ENCODE results near the gene MVK. TPM values are rescaled to one million over a fixed set of nuclear protein-coding genes. Genes with fewer than 3 reads are reported as not detected.
A peak's percentile ranks its signal among the peaks of the same experiment; 100 is the strongest.

MVK gene
- 6.7 and 9.6 TPM in 2 replicates for total RNA-seq

DNA sequence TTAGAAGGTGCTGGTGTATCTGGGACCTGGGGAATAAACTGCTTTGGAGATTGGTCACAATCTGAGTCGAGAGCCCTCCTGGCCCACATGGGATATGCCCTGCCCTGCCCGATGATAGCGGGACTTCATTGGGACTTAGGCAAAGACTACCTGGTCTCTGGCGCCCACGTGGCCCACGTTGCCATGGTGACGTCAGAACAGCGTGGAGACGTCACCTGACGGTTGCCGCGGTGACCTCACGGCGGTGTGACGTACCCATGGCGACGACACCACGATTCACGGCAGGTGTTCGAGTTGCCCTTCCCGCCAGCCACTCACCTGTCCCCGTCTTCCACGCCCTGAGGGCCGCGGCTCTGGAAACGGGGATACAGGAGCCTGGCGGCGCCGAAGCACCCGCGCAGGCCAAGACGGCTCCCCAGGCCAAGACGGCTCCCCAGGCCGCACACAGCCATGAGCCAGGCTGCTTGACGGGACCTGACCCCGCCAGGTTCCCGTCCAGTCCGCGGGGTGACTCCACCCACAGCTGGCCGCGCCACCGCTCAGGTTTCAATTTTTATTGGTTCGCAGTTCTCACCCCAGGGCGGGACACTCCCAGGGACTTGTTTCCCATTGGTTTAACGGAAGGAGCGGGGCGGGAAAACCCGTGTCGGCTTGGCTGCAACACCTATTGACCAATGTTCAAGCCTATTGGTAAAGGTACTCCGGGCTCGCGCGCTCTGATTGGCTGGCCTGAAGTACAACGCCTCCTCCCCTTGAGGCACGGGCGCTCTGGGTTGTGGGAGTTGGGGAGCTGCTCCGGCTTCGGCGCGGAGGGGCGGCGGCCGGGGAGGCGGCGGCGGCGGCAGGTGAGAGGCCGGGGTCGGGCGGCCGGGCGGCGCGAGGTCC is at the start of gene MVK, which contains the start of gene MMAB:
Gene MVK, plus strand, starts transcription at position 766 of the 885 bp plus-strand sequence. CDS start 1,029 bp downstream, outside the sequence.
Gene MMAB, minus strand, starts transcription at position 476 of the 885 bp plus-strand sequence. Its CDS starts 24 bp downstream, at position 452.
- DNase-seq (ENCODE audit: low read depth in 2 of 2) = peak; percentile 99 to 100

DNA sequence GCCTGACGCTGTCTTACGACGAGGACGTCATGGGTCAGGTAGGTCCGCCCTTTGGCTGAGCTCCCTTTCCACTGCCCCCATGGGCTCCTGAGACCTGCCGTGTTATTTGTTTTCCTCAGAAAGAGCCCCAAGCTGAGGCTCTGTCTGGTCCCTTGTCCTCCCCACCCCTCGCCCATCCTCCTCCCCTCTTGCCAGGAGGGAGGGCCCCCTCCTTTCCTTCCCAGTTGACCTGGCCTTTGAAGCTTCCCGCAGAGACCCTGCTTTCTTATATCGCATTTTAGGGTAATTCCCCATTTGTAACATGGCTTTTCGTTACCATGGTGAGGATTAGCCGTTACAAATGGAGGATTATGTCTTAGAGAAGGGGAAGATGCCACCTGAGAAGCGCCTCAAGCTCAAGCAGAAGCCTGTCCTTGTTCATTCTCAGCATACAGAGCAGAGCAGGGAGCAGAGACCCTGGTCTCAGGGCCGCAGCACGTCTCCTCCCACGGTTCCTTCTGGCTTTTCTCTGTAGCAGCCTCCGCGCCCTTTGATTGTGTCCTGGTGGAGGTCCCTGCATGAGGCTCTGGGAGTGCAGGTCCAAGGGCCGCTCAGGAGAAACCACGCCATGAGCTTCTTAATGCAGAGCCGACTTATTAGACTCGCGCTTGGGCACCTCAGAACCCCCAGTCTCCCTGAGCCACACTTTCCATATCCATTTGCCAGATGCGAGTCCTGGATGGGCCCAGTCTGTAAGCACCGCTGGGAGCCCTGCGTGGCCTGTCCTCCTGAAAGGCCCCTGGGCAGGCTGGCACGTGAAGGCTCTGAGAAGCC is 48.9 kb upstream of the MVK start:
- no peak for DNase-seq (ENCODE audit: low read depth in 2 of 2)

DNA sequence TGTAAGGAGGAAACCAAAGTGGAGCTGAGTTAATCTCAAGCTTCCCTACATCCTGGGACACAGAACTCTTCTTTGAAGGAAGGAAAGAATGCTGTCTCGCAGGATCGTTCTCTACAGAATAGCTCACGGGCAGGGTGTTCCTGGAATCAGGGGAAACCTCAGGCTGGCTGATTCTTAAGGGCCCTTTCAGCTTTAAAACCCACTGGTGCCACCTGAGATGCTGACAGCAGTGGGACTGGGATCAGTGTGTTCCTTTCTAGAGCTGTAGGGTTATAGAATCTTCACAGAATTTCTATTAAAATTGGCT is 48.4 kb upstream of the MVK start:
- no peak for DNase-seq (ENCODE audit: low read depth in 2 of 2)

DNA sequence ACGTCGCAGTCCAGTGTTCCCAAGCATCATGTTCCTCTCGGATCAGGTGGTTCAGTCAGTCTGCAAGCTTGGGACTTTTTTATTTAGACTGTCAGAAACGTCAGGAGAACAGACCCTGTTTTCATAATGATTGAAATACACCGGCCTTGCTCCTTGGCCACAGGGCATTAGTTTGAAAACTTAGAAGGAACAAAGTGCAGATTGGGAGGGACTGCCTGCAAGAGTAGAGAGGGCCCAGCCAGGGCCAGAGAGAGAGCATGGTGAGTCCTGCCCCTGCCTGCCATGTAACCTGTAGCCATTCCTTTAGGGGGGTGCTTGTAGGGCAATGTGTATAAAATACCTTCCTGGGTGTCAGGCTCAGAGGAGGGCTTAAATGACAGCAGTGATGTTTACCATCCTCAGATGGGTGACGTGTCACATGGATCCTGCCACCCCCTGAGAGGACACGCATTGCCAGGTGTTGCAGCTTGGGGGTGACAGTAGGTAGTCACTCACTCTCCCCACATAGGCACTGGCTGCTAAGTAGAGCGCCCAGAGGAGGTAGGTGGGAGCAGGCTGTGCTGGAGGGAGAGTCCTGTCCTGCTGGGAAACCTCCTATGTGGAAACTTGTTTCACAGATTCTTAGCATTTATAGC is 46.0 kb upstream of the MVK start:
- no peak for DNase-seq (ENCODE audit: low read depth in 2 of 2)

DNA sequence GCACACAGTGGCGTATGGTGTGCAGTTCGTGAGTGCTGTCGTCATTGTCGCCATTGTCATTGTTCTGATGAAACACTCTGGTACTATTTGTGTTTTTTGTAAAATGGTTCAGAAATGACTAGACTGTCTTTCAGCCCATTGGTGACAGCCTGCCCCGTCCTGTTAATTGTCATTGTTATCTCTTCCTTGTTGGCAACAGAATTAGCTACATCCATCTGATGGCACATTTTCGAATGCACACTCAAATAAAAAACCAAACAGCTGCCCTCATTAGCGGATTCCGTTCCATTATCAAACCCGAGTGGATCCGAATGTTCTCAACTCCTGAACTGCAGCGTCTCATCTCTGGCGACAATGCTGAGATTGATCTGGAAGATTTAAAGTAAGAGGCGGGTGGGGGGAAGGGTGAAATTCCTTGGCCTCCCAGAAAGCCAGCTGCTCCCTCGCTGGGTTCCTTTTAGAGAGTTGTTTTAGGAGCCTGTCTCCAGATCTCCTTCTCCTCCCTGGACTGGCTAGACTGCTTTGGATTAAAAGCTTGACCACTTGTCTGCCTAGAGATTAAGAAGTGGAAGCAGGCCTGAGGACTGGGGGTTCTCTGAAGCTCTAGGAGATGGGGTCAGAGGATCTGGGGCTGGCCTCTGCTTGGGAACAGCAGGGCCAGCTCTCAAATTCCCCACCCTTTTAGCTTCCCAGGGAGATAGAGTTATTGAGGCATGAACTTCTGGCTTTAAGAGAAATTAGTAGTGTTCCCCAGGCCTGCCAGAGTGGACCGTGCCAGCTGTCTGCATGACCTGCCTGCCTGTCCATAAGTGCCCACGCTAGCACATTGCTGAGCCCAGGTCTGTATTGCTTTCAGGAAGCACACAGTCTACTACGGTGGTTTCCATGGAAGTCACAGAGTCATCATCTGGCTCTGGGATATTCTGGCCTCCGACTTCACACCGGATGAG is 43.6 kb upstream of the MVK start:
- DNase-seq (ENCODE audit: low read depth in 2 of 2) = no peak

DNA sequence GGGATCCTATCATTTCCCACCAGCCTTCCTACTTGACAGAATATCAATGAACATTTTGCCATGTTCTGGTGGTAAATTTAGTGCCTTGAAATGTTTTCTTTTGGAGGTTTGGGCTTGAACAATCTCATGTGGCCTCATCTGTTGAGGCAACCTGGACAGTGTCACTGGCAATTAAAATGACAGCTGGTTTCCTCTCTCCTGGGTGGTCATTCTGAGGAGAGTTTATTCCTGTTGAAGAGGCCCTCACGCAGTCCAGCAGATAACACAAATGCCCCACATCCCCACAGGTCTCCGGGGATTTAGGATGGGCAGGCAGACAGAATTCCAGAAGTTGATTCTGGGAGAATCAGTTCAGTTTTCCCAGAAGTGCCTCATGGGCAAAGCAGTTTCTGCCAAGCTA is 42.2 kb upstream of the MVK start:
- DNase-seq (ENCODE audit: low read depth in 2 of 2) = no peak

DNA sequence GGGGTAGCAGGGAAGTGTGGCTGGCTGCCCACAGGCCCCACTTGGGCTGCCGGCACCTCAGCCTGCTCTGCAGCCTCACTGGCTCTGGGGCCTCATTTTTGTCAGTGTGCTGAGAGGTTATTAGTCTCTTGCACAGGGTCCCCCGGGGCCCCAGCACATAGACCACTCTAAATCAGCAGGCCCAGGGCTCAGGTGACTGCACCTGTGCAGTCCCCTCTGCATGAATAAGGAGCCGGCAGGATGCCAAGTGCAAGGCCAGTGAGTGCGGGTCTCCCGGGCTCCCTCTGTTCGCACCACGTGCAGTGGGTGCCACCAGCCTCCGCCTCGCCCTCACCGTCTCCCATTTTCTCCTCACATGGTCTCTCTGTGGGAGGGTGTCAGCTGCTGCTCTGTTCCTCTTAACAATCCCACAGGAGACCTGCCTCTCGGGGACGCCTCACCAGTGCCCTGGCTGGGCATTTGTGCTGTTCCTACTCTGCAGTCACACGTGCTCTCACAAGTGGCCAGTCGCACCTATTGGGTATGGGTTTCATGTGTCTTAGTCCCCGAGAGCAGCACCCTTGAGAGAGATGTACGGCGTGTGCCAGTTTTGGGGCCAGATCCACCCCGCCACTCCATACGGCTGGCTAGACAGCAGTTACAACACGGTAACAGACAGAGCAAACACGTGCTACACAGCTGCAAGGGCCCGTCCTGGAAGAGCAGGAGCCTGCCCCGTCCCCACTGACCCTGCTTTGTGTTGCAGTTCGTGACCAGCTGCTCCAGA is 40.7 kb upstream of the MVK start:
- DNase-seq (ENCODE audit: low read depth in 2 of 2) = no peak

DNA sequence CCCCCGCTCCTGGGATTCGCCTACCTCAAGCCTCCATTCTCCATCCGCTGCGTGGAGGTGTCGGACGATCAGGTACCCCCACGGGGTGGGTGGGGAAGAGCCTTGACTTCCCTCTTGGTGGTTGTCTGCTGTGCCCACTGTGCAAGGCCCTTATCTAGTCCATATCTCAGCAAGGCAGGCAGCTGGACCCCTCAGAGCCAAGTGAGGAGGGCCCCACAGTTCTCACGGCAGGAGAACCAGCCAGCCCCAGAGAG is 40.2 kb upstream of the MVK start:
- no peak for DNase-seq (ENCODE audit: low read depth in 2 of 2)

DNA sequence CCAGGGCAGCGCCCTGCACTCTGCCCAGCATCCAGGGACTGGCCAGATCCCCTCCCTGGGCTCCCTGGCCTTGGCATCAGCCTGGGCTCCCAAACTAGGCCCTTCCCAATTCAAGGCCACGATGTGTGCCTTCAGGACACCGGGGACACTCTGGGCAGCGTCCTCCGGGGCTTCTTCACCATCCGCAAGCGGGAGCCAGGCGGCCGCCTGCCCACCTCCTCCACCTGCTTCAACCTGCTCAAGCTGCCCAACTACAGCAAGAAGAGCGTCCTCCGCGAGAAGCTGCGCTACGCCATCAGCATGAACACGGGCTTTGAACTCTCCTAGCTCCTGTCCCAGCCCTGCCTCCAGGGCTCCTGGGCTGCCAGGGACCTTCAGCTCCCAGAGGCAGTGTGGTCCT is 39.1 kb upstream of the MVK start:
- DNase-seq (ENCODE audit: low read depth in 2 of 2) = no peak

DNA sequence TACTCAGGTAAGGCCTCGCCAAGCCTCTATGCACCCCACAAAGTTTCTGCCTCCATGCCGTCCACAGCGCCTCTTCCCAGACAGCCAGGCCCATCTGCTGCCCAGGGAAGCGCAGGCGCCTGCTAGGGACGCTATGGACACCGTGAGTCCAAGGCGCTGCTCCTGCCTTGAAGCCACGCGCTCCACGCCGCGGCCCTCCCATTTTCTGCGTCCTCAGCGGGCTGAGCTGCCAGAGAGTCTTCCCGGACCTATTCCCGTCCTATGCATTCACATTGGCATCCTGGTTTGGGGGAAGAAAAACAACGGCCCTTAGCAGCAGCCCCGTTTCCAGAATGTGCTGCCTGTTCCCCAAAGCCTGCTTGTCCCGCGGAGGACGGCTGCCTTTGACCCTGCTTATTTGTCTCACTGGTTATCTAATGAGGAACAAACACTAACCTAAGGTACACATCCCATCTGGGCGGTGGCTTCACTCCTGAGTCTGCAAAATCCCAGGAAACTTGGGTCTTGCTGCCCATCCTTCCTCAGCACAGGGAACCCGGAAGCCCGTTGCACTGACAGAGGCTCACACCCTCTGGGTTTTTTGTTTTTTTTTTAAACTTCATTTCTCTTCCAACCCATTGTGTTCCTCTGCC is 38.2 kb upstream of the MVK start:
- no peak for DNase-seq (ENCODE audit: low read depth in 2 of 2)

DNA sequence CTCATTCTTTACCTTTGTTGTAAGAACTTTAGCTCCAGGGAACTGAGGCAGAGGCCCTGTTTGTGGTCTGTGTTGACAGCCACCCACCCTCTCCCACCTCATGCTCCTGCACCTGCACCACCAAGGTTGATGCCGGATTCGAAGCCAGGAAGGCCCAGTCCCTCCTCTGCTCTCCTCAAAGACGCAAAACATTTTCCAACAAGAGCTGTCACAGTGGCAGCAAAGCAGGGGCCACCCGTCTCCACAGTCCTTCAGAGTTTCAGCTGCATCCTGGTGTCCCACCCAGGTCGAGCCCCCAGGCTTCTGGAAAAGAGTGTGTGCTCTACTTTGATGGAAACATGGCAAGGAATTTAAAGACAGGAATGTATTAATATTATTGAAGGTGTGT is 37.7 kb upstream of the MVK start:
- no peak for DNase-seq (ENCODE audit: low read depth in 2 of 2)

DNA sequence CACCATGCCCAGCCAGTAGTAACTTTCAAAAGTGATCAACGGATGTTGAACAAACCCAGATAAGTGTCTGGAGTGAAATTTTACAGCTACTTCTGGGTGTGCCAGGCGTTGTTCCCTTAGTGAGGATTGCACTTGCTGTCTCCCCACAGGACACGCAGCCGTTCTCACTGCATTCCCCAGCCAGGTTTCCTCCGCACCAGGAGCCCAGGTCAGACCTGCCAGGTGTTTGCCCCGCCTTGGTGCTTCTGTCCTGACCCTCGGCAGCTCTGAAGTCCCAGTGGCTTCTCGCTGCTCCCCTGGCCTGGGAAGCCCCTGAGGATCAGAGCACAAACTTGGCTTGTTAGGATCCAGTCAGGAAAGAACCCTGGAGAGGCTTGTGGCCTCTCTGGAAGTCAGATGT is 36.5 kb upstream of the MVK start:
- no peak for DNase-seq (ENCODE audit: low read depth in 2 of 2)

DNA sequence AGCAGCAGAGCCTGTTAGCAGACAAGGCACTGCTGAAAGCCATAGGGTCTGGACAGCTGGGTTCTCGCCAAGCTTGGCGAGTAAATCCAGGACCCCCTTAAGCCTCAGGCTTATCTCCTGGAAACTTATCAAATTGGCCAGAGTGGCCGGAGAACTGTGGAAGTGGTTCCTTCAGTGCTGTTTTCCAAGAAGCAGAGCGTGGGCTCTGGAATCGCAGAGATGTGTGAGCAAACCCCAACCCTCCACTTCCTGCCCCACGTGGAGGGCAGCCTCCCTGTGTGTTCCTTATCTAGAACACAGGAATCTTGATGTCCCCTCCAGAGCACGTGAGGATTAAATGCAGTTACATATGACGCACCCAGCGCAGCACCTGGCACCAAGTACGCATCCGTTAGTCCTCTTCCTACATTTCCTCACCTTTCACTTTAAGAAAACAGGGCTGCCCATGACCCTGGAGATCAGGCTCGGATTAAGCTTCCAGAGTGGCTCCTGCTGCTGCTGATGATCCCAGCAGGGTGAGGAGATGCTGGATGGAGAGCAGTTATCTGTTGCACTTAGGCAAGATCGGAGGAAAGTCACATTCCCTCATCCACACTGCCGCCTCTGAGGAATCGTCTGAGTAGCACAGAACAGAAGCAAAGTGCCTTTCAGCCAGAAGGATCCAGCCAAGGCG is 35.3 kb upstream of the MVK start:
- DNase-seq (ENCODE audit: low read depth in 2 of 2) = no peak

DNA sequence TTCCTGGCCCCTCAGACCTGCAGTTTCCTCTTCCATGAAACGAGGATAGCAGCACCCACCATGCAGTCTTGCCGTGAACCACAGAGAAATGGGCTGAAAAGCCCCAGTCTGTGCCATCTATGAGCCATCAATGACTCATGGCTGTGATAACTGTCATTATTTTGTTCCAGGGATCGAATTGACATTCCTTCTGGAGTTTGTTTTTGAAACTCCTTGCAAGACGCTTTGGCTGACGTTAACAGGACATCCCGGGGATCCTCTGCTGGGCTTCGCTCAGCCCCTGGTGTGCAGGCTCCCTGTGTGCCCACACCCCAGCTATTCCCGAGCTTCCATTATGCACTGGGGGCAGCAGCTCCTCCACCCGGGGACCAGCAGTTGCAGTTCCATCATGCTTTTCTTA is 34.1 kb upstream of the MVK start:
- DNase-seq (ENCODE audit: low read depth in 2 of 2) = peak in 1 of 2 donors; percentile 43

DNA sequence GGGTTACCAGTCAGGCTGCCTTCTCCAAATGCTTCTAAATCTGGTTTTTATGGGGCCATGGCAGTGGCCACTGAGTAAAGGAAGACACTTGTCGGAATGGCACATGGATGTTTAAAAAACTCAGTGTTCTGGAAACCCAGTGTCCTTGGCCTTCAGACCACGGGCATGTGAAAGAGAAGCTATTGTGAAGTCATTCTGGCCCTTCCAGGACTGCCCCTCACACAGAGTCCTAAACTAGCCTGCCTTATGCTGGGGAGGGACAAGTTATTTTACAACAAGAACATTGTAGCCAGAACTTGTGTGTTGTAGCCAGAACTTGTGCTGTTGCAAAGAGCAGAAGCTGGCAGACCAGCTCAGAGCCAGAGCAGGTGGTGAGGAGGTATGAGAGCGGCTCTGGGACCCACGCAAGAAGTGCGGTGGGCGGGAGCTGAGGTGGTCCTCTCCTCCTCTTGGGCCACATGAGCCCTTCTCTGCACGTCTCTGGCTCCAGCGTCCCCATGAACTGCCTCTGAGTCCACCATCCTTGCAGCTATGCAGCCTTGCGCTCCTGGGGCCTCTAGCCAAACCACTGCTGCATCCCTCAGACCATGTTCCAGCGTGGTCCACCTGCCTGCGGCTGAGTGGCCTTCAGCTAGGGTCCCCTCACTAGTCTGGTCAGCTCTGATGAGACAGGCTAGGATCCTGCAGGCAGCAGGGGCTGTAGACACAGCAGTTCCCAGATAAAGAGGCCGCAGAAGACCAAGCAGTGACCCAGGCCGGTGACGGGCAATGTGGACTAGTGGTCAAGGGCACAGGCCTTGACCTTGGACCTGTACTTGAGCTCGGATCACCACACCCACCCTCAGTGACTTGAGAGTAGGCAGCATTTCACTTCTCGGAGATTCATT is 32.8 kb upstream of the MVK start:
- no peak for DNase-seq (ENCODE audit: low read depth in 2 of 2)

DNA sequence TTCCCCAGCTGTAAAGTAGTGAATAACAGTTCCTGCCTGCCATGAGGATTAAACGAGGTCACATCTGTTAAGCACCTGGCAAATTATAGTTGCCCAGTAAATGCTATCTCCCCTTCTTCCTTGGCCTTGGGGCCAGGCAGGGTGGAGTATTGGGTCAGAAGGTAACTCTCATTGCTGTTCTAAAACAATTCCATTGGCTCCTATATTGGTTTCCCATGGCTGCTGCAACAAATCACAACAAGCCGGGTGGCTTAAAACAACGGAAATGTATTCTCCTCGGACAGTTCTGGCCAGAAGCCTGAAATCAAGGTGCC is 32.2 kb upstream of the MVK start:
- peak in 1 of 2 donors; percentile 16 for DNase-seq (ENCODE audit: low read depth in 2 of 2)

DNA sequence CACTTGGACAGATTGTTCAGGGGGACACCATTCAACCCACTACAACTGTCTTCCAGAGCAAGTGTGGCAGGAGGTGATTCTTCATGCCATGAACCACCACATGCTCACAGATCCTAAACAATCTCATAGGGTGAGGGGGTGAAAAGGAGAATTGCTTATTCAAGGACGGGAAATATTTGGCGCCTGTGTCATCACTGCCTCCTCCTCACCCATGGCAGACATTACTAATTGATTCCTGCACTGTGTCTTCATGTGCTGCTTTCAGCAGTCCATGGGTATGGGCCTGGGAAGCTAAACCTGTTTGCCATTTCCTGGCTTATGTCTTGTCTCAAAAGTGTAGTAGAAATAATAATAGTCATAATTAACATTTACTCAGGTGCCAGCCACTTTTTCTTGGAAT is 31.6 kb upstream of the MVK start:
- peak in 1 of 2 donors; percentile 54 for DNase-seq (ENCODE audit: low read depth in 2 of 2)

DNA sequence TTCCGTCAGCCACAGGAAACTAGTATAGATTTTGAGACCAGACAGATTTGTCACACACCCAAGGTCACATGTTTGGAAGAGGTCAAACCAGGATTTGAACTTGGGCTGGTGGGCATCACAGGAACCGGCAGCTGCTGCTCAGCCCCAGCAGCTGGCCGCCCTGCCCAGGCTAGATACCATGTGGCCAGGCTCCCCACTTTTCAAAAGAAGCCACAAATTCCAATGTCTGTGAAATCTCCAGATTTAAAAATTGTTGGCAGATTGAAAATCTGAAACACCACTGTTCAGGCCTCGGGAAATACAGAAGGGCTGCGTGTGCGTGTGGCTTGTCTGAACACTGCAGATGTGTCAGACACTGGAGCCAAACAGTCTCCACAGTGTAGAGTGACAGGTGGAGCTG is 30.7 kb upstream of the MVK start:
- no peak for DNase-seq (ENCODE audit: low read depth in 2 of 2)
